ENCODE measurements around the gene TRIM63. TPM values are rescaled to one million over a fixed set of nuclear protein-coding genes. Genes with fewer than 3 reads are reported as not detected.

TRIM63 gene
- total and polyA plus RNA-seq, 9 of the 15 experiments (the other 6 are each of a cell fraction or from before 2014, with no cell fraction given) = 0.08 to 0.57 (median 0.36) TPM

- TF ChIP-seq ARID1B (IDR thresholded peaks at IDR 0.05) (no peak), FOXK2 (conservative IDR thresholded peaks at IDR 0.05 in 1 of 2, IDR thresholded peaks at IDR 0.05 in 1 of 2; ENCODE audit: low read depth in 2 of 2) (no peak), ZNF436 (CRISPR knock-in tag; IDR thresholded peaks at IDR 0.05) (no peak), MTA1 (IDR thresholded peaks at IDR 0.05; ENCODE audit: borderline replicate concordance) (no peak), CCAR2 (IDR thresholded peaks at IDR 0.05; ENCODE audit: low read depth, low read length) (no peak), TCF7 (IDR thresholded peaks at IDR 0.05; ENCODE audit: borderline replicate concordance) (no peak), DMBX1 (CRISPR knock-in tag; IDR thresholded peaks at IDR 0.05; ENCODE audit: borderline replicate concordance) (peak; percentile 94), THRA (IDR thresholded peaks at IDR 0.05) (no peak), THAP12 (CRISPR knock-in tag; IDR thresholded peaks at IDR 0.05) (no peak), CREM (IDR thresholded peaks at IDR 0.05; ENCODE audit: low read depth) (no peak), POLR2A (conservative IDR thresholded peaks at IDR 0.05) (no peak), SNIP1 (IDR thresholded peaks at IDR 0.05; ENCODE audit: low read depth) (no peak), KAT8 (IDR thresholded peaks at IDR 0.05; ENCODE audit: low read depth) (no peak), ZNF668 (CRISPR knock-in tag; IDR thresholded peaks at IDR 0.05) (0 out of 2 replicates have a peak, but pooled peaks have one; percentile 35), ZHX1 (conservative IDR thresholded peaks at IDR 0.05; ENCODE audit: low read length) (no peak), ZNF347 (CRISPR knock-in tag; IDR thresholded peaks at IDR 0.05; ENCODE audit: low read depth) (no peak), E2F1 (CRISPR knock-in tag; IDR thresholded peaks at IDR 0.05) (no peak), ZNF766 (CRISPR knock-in tag; conservative IDR thresholded peaks at IDR 0.05) (peak; percentile 96), HEY1 (CRISPR knock-in tag; IDR thresholded peaks at IDR 0.05; ENCODE audit: borderline replicate concordance) (0 out of 2 replicates have a peak, but pooled peaks have one; percentile 54), BMI1 (IDR thresholded peaks at IDR 0.05; ENCODE audit: low read length) (no peak), BCL6 (CRISPR knock-in tag; IDR thresholded peaks at IDR 0.05) (peak; percentile 55; the same call in 1 of the 2 replicates), ZNF282 (CRISPR knock-in tag; IDR thresholded peaks at IDR 0.05) (no peak)
Observed at GRCh38 chr1:26049531-26050247, 17.7 kb downstream of the TRIM63 start (continued).
